ENCODE results near the gene NDUFS2. TPM values are rescaled to one million over a fixed set of nuclear protein-coding genes. Genes with fewer than 3 reads are reported as not detected.
A peak's percentile ranks its signal among the peaks of the same experiment; 100 is the strongest.

The NDUFS2 gene
- total and polyA plus RNA-seq, 2 of the 8 experiments (the other 6 are each of a cell fraction or from before 2014, with no cell fraction given): 95.1 to 113 TPM

GRCh38 chr1:161225534-161226319 is 23.6 kb downstream of the NDUFS2 start, which contains the start of gene TOMM40L:
Gene TOMM40L, plus strand, starts transcription at chr1:161226060. Its CDS starts 430 bp downstream, at chr1:161226490.
- 12% methylated on average over 14 of the region's 16 CpGs; no CpG with 5 or more reads in 1 of the 2 experiments for WGBS, 2 experiments (ENCODE audit: extremely low coverage in 1 of 2, insufficient coverage in 1 of 2, insufficient read length in 1 of 2, insufficient replicate concordance in 2 of 2, low coverage in 1 of 2, low lambda C conversion rate in 2 of 2, missing lambda C conversion rate in 1 of 2)
- Histone ChIP-seq H4K8ac (ENCODE audit: extremely low read depth, insufficient read depth, low read length) (peak within 1 kb of the TSS; percentile 84; the same call in 1 of the 2 replicates), H4K20me1 (replicated peaks in 1 of 2; ENCODE audit: control insufficient read depth in 1 of 2, insufficient read depth in 2 of 2, low read length in 2 of 2) (no peaks in the 10 kb centered on the region), H3K23ac (ENCODE audit: insufficient read length) (no peak within 1 kb of the TSS), H2BK5ac (ENCODE audit: low read depth, low read length) (peak within 1 kb of the TSS; percentile 66; the same call in 1 of the 2 replicates), H3K23me2 (ENCODE audit: low read depth, low read length) (peaks cover 8% of the 10 kb centered on the region), H4K91ac (replicated peaks; ENCODE audit: insufficient read length, low read length) (peak within 1 kb of the TSS; percentile 13), H3K4me1 (replicated peaks in 1 of 4; ENCODE audit: control insufficient read depth in 3 of 4, insufficient read depth in 4 of 4, low read length in 3 of 4) (peaks cover 2 to 6% (median 4%) of the 10 kb centered on the region in 4 experiments), H3K14ac (ENCODE audit: insufficient read length) (no peak within 1 kb of the TSS), H3K4ac (replicated peaks; ENCODE audit: insufficient read length, low read depth, low read length) (peak within 1 kb of the TSS; percentile 10), H3K4me3 (ENCODE audit: extremely low read depth in 1 of 4, insufficient read depth in 2 of 4, low read depth in 3 of 4, low read length in 4 of 4) (peak within 1 kb of the TSS; percentile 75 to 93 (median 83)), H3K9me3 (ENCODE audit: insufficient read depth in 2 of 2, low read depth in 1 of 2, low read length in 1 of 2) (no peaks in the 10 kb centered on the region), H2BK120ac (replicated peaks; ENCODE audit: low read depth, low read length) (no peak within 1 kb of the TSS), H3K27ac (ENCODE audit: low read depth, low read length) (no peak within 1 kb of the TSS; the same call in 1 of the 2 replicates), H3K79me1 (ENCODE audit: low read depth, low read length) (no peaks in the 10 kb centered on the region), H3K4me2 (ENCODE audit: insufficient read depth in 1 of 2, low read depth in 2 of 2, low read length in 2 of 2) (peak within 1 kb of the TSS; percentile 87 to 94), H3K9ac (replicated peaks in 1 of 4; ENCODE audit: extremely low read depth in 1 of 4, low read depth in 3 of 4, low read length in 3 of 4) (peak within 1 kb of the TSS in 3 of 4 experiments; percentile 4 to 84 (median 41); a peak in 4 of 7 replicates), H3K18ac (ENCODE audit: extremely low read depth, low read length) (peak within 1 kb of the TSS; percentile 87; the same call in 1 of the 2 replicates), H3K27me3 (replicated peaks in 1 of 4; ENCODE audit: control insufficient read depth in 3 of 4, extremely low read depth in 1 of 4, insufficient read depth in 3 of 4, low read length in 3 of 4) (0 out of 7 replicates have a peak, but pooled peaks cover 0 to 2% (median 0%) of the 10 kb centered on the region in 4 experiments), H3K79me2 (ENCODE audit: control insufficient read depth in 1 of 2, insufficient read depth in 2 of 2, low read length in 2 of 2) (no peaks in the 10 kb centered on the region), H2AFZ (ENCODE audit: low read length) (peak within 1 kb of the TSS; percentile 83), H2BK12ac (ENCODE audit: low read depth, low read length) (peak within 1 kb of the TSS; percentile 60; the same call in 1 of the 2 replicates), H2BK20ac (ENCODE audit: low read length) (0 out of 2 replicates have a peak within 1 kb of the TSS, but pooled peaks have one; percentile 43), H3K56ac (replicated peaks; ENCODE audit: insufficient read length, low read depth, low read length) (no peak within 1 kb of the TSS), H3K36me3 (ENCODE audit: control insufficient read depth in 2 of 4, insufficient read depth in 4 of 4, low read length in 3 of 4) (peaks cover 0 to 10% (median 8%) of the 10 kb centered on the region in 4 experiments; a peak in 5 of 8 replicates), H2AK5ac (ENCODE audit: low read depth, low read length) (no peak within 1 kb of the TSS), H2BK15ac (ENCODE audit: low read length) (peak within 1 kb of the TSS; percentile 95), H4K5ac (ENCODE audit: insufficient read length, low read depth, low read length) (peak within 1 kb of the TSS; percentile 23)
- ChIA-PET POLR2A (ENCODE audit: partially characterized antibody) (interaction anchor here (0.5 to 2.2 kb wide), 13 partner anchors 9 to 212 kb away, joined by 3 to 26 read pairs (median 4); partner anchors contain the start of genes NDUFS2 and PCP4L1), CTCF (ENCODE audit: partially characterized antibody) (interaction anchor here (0.6 to 23.7 kb wide), 25 partner anchors 9 to 202 kb away, joined by 3 to 427 read pairs (median 10); partner anchors contain the start of genes ADAMTS4, B4GALT3, FCER1G and NDUFS2)
- peak; percentile 57 for FAIRE-seq
- peak; percentile 86 to 96 for DNase-seq (ENCODE audit: low read depth in 1 of 2, low spot score in 2 of 2)
- peak; percentile 91 for TF ChIP-seq CTBP2 (IDR thresholded peaks at IDR 0.05; ENCODE audit: borderline replicate concordance, insufficient read depth, insufficient read length, low read length)
- TF ChIP-seq TEAD4 (IDR thresholded peaks at IDR 0.05; ENCODE audit: low read depth, low read length): 0 out of 2 replicates have a peak, but pooled peaks have one; percentile 14
- no peak for TF ChIP-seq CBX5 (IDR thresholded peaks at IDR 0.05; ENCODE audit: low read depth, low read length)
- TF ChIP-seq SIX5 (IDR thresholded peaks at IDR 0.05; ENCODE audit: low read depth, low read length): peak; percentile 70
- 0 out of 2 replicates have a peak, but pooled peaks have one; percentile 28 for TF ChIP-seq PHF8 (conservative IDR thresholded peaks at IDR 0.05; ENCODE audit: low read depth, low read length)
- TF ChIP-seq SAP30 (IDR thresholded peaks at IDR 0.05; ENCODE audit: insufficient read depth, insufficient replicate concordance, low read length): peak; percentile 99
- TF ChIP-seq E2F6 (IDR thresholded peaks at IDR 0.05): no peak
- peak; percentile 60 for TF ChIP-seq ASH2L (IDR thresholded peaks at IDR 0.05; ENCODE audit: low read length)
- peak; percentile 51; the same call in 1 of the 2 replicates for TF ChIP-seq TBP (IDR thresholded peaks at IDR 0.05; ENCODE audit: low read depth, low read length)

Measured in H1 (cell line).